ENCODE measurements around the gene ADH5. TPM values are rescaled to one million over a fixed set of nuclear protein-coding genes. Genes with fewer than 3 reads are reported as not detected.

Gene ADH5
- total and polyA plus RNA-seq, 2 of the 8 experiments (the other 6 are each of a cell fraction or from before 2014, with no cell fraction given) = 223 to 327 TPM

DNA sequence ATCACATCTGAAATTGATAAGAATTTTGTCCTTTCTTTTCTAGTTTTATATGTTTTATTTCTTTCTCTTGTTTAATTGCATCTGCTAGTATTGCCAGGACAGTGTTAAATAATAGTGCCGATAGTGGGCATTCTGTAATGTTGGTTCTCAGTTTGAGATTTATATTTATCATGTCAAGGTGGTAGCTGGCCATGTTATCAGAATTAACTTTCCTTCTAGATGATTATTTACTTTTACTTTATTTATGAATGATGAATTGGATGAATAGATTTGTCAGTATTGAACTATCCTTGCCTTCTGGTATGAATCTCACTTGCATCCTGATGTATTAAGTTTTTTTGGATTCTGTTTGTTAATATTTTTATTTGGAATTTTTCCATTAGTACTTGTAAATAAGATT lies 50.4 kb downstream of the ADH5 start (continued):
- TF ChIP-seq EGR1 (IDR thresholded peaks at IDR 0.05; ENCODE audit: borderline replicate concordance, low read depth, low read length) (no peak), SAP30 (IDR thresholded peaks at IDR 0.05; ENCODE audit: insufficient read depth, insufficient replicate concordance, low read length) (no peak), ASH2L (IDR thresholded peaks at IDR 0.05; ENCODE audit: low read length) (no peak)
- TF ChIP-seq, protein P1, sequence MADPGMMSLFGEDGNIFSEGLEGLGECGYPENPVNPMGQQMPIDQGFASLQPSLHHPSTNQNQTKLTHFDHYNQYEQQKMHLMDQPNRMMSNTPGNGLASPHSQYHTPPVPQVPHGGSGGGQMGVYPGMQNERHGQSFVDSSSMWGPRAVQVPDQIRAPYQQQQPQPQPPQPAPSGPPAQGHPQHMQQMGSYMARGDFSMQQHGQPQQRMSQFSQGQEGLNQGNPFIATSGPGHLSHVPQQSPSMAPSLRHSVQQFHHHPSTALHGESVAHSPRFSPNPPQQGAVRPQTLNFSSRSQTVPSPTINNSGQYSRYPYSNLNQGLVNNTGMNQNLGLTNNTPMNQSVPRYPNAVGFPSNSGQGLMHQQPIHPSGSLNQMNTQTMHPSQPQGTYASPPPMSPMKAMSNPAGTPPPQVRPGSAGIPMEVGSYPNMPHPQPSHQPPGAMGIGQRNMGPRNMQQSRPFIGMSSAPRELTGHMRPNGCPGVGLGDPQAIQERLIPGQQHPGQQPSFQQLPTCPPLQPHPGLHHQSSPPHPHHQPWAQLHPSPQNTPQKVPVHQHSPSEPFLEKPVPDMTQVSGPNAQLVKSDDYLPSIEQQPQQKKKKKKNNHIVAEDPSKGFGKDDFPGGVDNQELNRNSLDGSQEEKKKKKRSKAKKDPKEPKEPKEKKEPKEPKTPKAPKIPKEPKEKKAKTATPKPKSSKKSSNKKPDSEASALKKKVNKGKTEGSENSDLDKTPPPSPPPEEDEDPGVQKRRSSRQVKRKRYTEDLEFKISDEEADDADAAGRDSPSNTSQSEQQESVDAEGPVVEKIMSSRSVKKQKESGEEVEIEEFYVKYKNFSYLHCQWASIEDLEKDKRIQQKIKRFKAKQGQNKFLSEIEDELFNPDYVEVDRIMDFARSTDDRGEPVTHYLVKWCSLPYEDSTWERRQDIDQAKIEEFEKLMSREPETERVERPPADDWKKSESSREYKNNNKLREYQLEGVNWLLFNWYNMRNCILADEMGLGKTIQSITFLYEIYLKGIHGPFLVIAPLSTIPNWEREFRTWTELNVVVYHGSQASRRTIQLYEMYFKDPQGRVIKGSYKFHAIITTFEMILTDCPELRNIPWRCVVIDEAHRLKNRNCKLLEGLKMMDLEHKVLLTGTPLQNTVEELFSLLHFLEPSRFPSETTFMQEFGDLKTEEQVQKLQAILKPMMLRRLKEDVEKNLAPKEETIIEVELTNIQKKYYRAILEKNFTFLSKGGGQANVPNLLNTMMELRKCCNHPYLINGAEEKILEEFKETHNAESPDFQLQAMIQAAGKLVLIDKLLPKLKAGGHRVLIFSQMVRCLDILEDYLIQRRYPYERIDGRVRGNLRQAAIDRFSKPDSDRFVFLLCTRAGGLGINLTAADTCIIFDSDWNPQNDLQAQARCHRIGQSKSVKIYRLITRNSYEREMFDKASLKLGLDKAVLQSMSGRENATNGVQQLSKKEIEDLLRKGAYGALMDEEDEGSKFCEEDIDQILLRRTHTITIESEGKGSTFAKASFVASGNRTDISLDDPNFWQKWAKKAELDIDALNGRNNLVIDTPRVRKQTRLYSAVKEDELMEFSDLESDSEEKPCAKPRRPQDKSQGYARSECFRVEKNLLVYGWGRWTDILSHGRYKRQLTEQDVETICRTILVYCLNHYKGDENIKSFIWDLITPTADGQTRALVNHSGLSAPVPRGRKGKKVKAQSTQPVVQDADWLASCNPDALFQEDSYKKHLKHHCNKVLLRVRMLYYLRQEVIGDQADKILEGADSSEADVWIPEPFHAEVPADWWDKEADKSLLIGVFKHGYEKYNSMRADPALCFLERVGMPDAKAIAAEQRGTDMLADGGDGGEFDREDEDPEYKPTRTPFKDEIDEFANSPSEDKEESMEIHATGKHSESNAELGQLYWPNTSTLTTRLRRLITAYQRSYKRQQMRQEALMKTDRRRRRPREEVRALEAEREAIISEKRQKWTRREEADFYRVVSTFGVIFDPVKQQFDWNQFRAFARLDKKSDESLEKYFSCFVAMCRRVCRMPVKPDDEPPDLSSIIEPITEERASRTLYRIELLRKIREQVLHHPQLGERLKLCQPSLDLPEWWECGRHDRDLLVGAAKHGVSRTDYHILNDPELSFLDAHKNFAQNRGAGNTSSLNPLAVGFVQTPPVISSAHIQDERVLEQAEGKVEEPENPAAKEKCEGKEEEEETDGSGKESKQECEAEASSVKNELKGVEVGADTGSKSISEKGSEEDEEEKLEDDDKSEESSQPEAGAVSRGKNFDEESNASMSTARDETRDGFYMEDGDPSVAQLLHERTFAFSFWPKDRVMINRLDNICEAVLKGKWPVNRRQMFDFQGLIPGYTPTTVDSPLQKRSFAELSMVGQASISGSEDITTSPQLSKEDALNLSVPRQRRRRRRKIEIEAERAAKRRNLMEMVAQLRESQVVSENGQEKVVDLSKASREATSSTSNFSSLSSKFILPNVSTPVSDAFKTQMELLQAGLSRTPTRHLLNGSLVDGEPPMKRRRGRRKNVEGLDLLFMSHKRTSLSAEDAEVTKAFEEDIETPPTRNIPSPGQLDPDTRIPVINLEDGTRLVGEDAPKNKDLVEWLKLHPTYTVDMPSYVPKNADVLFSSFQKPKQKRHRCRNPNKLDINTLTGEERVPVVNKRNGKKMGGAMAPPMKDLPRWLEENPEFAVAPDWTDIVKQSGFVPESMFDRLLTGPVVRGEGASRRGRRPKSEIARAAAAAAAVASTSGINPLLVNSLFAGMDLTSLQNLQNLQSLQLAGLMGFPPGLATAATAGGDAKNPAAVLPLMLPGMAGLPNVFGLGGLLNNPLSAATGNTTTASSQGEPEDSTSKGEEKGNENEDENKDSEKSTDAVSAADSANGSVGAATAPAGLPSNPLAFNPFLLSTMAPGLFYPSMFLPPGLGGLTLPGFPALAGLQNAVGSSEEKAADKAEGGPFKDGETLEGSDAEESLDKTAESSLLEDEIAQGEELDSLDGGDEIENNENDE (IDR thresholded peaks at IDR 0.05; ENCODE audit: insufficient replicate concordance, low read length) = no peak
